ENCODE results near the gene OGFOD2.

The OGFOD2 gene

GRCh38 chr12:122955156-122955555 is 19.9 kb upstream of the OGFOD2 start:
- no peak overlapping the region for H3K9ac ChIP-seq (ENCODE audit: low read length)
- H3K27me3 ChIP-seq (ENCODE audit: control insufficient read depth in 1 of 2, insufficient read depth in 2 of 2, low read length in 2 of 2): no peaks in the 10 kb centered on the region
- H3K9me3 ChIP-seq (ENCODE audit: low read length): no peaks in the 10 kb centered on the region
- H3K4me3 ChIP-seq (ENCODE audit: low read depth in 1 of 2, low read length in 2 of 2): no peak overlapping the region
- H3K27ac ChIP-seq (ENCODE audit: low read depth, low read length): no peak overlapping the region
- H3K36me3 ChIP-seq (ENCODE audit: insufficient read depth, low read length): no peaks in the 10 kb centered on the region
- H3K4me1 ChIP-seq (ENCODE audit: insufficient read depth, low read length): no peaks in the 10 kb centered on the region

GRCh38 chr12:122956035-122956434 is 19.0 kb upstream of the OGFOD2 start:
- Histone ChIP-seq H3K27ac (ENCODE audit: low read depth, low read length) (no peak overlapping the region), H3K9ac (ENCODE audit: low read length) (no peak overlapping the region), H3K36me3 (ENCODE audit: insufficient read depth, low read length) (no peaks in the 10 kb centered on the region), H3K27me3 (ENCODE audit: control insufficient read depth in 1 of 2, insufficient read depth in 2 of 2, low read length in 2 of 2) (no peaks in the 10 kb centered on the region), H3K9me3 (ENCODE audit: low read length) (no peaks in the 10 kb centered on the region), H3K4me3 (ENCODE audit: low read depth in 1 of 2, low read length in 2 of 2) (no peak overlapping the region), H3K4me1 (ENCODE audit: insufficient read depth, low read length) (no peaks in the 10 kb centered on the region)

- no peak overlapping the region for H3K4me3 ChIP-seq (ENCODE audit: low read depth in 1 of 2, low read length in 2 of 2)
- H3K27me3 ChIP-seq (ENCODE audit: control insufficient read depth in 1 of 2, insufficient read depth in 2 of 2, low read length in 2 of 2): no peaks in the 10 kb centered on the region
- H3K36me3 ChIP-seq (ENCODE audit: insufficient read depth, low read length): no peaks in the 10 kb centered on the region
- H3K9ac ChIP-seq (ENCODE audit: low read length): no peak overlapping the region
- H3K4me1 ChIP-seq (ENCODE audit: insufficient read depth, low read length): peaks cover under 1% of the 10 kb centered on the region
- no peak overlapping the region for H3K27ac ChIP-seq (ENCODE audit: low read depth, low read length)
- H3K9me3 ChIP-seq (ENCODE audit: low read length): no peaks in the 10 kb centered on the region
Observed at GRCh38 chr12:122958198-122958888, 16.7 kb upstream of the OGFOD2 start.

GRCh38 chr12:122959566-122960192 is 15.4 kb upstream of the OGFOD2 start:
- no peak overlapping the region for H3K4me3 ChIP-seq (ENCODE audit: low read depth in 1 of 2, low read length in 2 of 2)
- no peaks in the 10 kb centered on the region for H3K9me3 ChIP-seq (ENCODE audit: low read length)
- H3K36me3 ChIP-seq (ENCODE audit: insufficient read depth, low read length): no peaks in the 10 kb centered on the region
- H3K27ac ChIP-seq (ENCODE audit: low read depth, low read length): no peak overlapping the region
- H3K9ac ChIP-seq (ENCODE audit: low read length): no peak overlapping the region
- no peaks in the 10 kb centered on the region for H3K27me3 ChIP-seq (ENCODE audit: control insufficient read depth in 1 of 2, insufficient read depth in 2 of 2, low read length in 2 of 2)
- H3K4me1 ChIP-seq (ENCODE audit: insufficient read depth, low read length): peaks cover 8% of the 10 kb centered on the region

- Histone ChIP-seq H3K4me1 (ENCODE audit: insufficient read depth, low read length) (peaks cover 8% of the 10 kb centered on the region), H3K27ac (ENCODE audit: low read depth, low read length) (no peak overlapping the region), H3K36me3 (ENCODE audit: insufficient read depth, low read length) (no peaks in the 10 kb centered on the region), H3K9ac (ENCODE audit: low read length) (no peak overlapping the region), H3K9me3 (ENCODE audit: low read length) (no peaks in the 10 kb centered on the region), H3K27me3 (ENCODE audit: control insufficient read depth in 1 of 2, insufficient read depth in 2 of 2, low read length in 2 of 2) (no peaks in the 10 kb centered on the region), H3K4me3 (ENCODE audit: low read depth in 1 of 2, low read length in 2 of 2) (no peak overlapping the region)
Observed at GRCh38 chr12:122960193-122960569, 14.9 kb upstream of the OGFOD2 start.

GRCh38 chr12:122961531-122962329 is 13.3 kb upstream of the OGFOD2 start:
- H3K27me3 ChIP-seq (ENCODE audit: control insufficient read depth in 1 of 2, insufficient read depth in 2 of 2, low read length in 2 of 2): no peaks in the 10 kb centered on the region
- no peaks in the 10 kb centered on the region for H3K36me3 ChIP-seq (ENCODE audit: insufficient read depth, low read length)
- no peaks in the 10 kb centered on the region for H3K9me3 ChIP-seq (ENCODE audit: low read length)
- H3K4me1 ChIP-seq (ENCODE audit: insufficient read depth, low read length): peaks cover 15% of the 10 kb centered on the region
- H3K9ac ChIP-seq (ENCODE audit: low read length): no peak overlapping the region
- H3K4me3 ChIP-seq (ENCODE audit: low read depth in 1 of 2, low read length in 2 of 2): no peak overlapping the region
- no peak overlapping the region for H3K27ac ChIP-seq (ENCODE audit: low read depth, low read length)

GRCh38 chr12:122963941-122964265 is 11.1 kb upstream of the OGFOD2 start:
- Histone ChIP-seq H3K36me3 (ENCODE audit: insufficient read depth, low read length) (no peaks in the 10 kb centered on the region), H3K27me3 (ENCODE audit: control insufficient read depth in 1 of 2, insufficient read depth in 2 of 2, low read length in 2 of 2) (no peaks in the 10 kb centered on the region), H3K4me3 (ENCODE audit: low read depth in 1 of 2, low read length in 2 of 2) (peak overlapping the region in 1 of 2 donors; percentile 5), H3K27ac (ENCODE audit: low read depth, low read length) (no peak overlapping the region), H3K9me3 (ENCODE audit: low read length) (no peaks in the 10 kb centered on the region), H3K9ac (ENCODE audit: low read length) (no peak overlapping the region), H3K4me1 (ENCODE audit: insufficient read depth, low read length) (peaks cover 15% of the 10 kb centered on the region)

- H3K27me3 ChIP-seq (ENCODE audit: control insufficient read depth in 1 of 2, insufficient read depth in 2 of 2, low read length in 2 of 2): no peaks in the 10 kb centered on the region
- H3K9ac ChIP-seq (ENCODE audit: low read length): no peak overlapping the region
- no peaks in the 10 kb centered on the region for H3K9me3 ChIP-seq (ENCODE audit: low read length)
- no peaks in the 10 kb centered on the region for H3K36me3 ChIP-seq (ENCODE audit: insufficient read depth, low read length)
- H3K27ac ChIP-seq (ENCODE audit: low read depth, low read length): no peak overlapping the region
- H3K4me1 ChIP-seq (ENCODE audit: insufficient read depth, low read length): peaks cover 15% of the 10 kb centered on the region
- peak overlapping the region in 1 of 2 donors; percentile 5 for H3K4me3 ChIP-seq (ENCODE audit: low read depth in 1 of 2, low read length in 2 of 2)
Observed at GRCh38 chr12:122964439-122965257, 10.4 kb upstream of the OGFOD2 start.

- peak overlapping the region; percentile 4 for H3K27ac ChIP-seq (ENCODE audit: low read depth, low read length)
- no peak overlapping the region for H3K9ac ChIP-seq (ENCODE audit: low read length)
- peak overlapping the region; percentile 21 to 61 for H3K4me3 ChIP-seq (ENCODE audit: low read depth in 1 of 2, low read length in 2 of 2)
Observed at GRCh38 chr12:122965321-122965751, 9.7 kb upstream of the OGFOD2 start.

GRCh38 chr12:122965851-122966742 is 8.9 kb upstream of the OGFOD2 start, which contains the start of gene ABCB9:
ABCB9 (minus strand) TSS chr12:122966463; CDS start chr12:122960235, 6,228 bp downstream.
- Histone ChIP-seq H3K36me3 (ENCODE audit: insufficient read depth, low read length) (no peaks in the 10 kb centered on the region), H3K27ac (ENCODE audit: low read depth, low read length) (peak within 1 kb of the TSS; percentile 42), H3K27me3 (ENCODE audit: control insufficient read depth in 1 of 2, insufficient read depth in 2 of 2, low read length in 2 of 2) (no peaks in the 10 kb centered on the region), H3K4me3 (ENCODE audit: low read depth in 1 of 2, low read length in 2 of 2) (peak within 1 kb of the TSS; percentile 21 to 61), H3K4me1 (ENCODE audit: insufficient read depth, low read length) (peaks cover 15% of the 10 kb centered on the region), H3K9ac (ENCODE audit: low read length) (no peak within 1 kb of the TSS), H3K9me3 (ENCODE audit: low read length) (no peaks in the 10 kb centered on the region)

More at GRCh38 chr12:122965321-122965751, 9.7 kb upstream of the OGFOD2 start:
- H3K4me1 ChIP-seq (ENCODE audit: insufficient read depth, low read length): peaks cover 15% of the 10 kb centered on the region
- H3K36me3 ChIP-seq (ENCODE audit: insufficient read depth, low read length): no peaks in the 10 kb centered on the region
- no peaks in the 10 kb centered on the region for H3K27me3 ChIP-seq (ENCODE audit: control insufficient read depth in 1 of 2, insufficient read depth in 2 of 2, low read length in 2 of 2)
- no peaks in the 10 kb centered on the region for H3K9me3 ChIP-seq (ENCODE audit: low read length)
